ENCODE data around the gene IFNG.
"Not testable (repeated sequence)": the region's sequence is repeated elsewhere in the genome, so short reads cannot be mapped to it uniquely, and the experiment has no call there.

The IFNG gene

GRCh38 chr12:68159681-68160304, at the start of gene IFNG:
Gene IFNG, minus strand, starts transcription at chr12:68159740. Its CDS starts 125 bp downstream, at chr12:68159615.
- no peak for DNase-seq

GRCh38 chr12:68209048-68209728, 49.6 kb upstream of the IFNG start:
- not testable (repeated sequence) for DNase-seq

GRCh38 chr12:68207276-68207675, 47.7 kb upstream of the IFNG start:
- DNase-seq, result no peak

GRCh38 chr12:68206446-68206845, 46.9 kb upstream of the IFNG start:
- DNase-seq, result no peak

GRCh38 chr12:68203460-68203875, 43.9 kb upstream of the IFNG start:
- DNase-seq, result no peak

- no peak for DNase-seq
These were observed 41.3 kb upstream of the IFNG start for GRCh38 chr12:68200854-68201253.

GRCh38 chr12:68199127-68199526, 39.6 kb upstream of the IFNG start:
- no peak for DNase-seq

- no peak for DNase-seq
These were observed 39.1 kb upstream of the IFNG start for GRCh38 chr12:68198507-68199086.

GRCh38 chr12:68190301-68190700, 30.8 kb upstream of the IFNG start:
- no peak for DNase-seq

GRCh38 chr12:68189821-68190242, 30.3 kb upstream of the IFNG start:
- no peak for DNase-seq

- no peak for DNase-seq
These were observed 26.1 kb upstream of the IFNG start for GRCh38 chr12:68185598-68185997.

- peak in 1 of 4 experiments; percentile 22 for DNase-seq
These were observed 21.5 kb upstream of the IFNG start for GRCh38 chr12:68180792-68181744.

GRCh38 chr12:68178774-68179439, 19.4 kb upstream of the IFNG start:
- no peak for DNase-seq

GRCh38 chr12:68178184-68178583, 18.6 kb upstream of the IFNG start:
- no peak for DNase-seq

GRCh38 chr12:68177562-68177961, 18.0 kb upstream of the IFNG start:
- DNase-seq, result no peak

GRCh38 chr12:68176257-68176656, 16.7 kb upstream of the IFNG start:
- no peak for DNase-seq

- DNase-seq, result peak in 3 of 4 experiments; percentile 6 to 42 (median 34)
These were observed 16.1 kb upstream of the IFNG start for GRCh38 chr12:68175557-68176061.

GRCh38 chr12:68174761-68175160, 15.2 kb upstream of the IFNG start:
- not testable (repeated sequence) for DNase-seq

GRCh38 chr12:68173792-68174191, 14.3 kb upstream of the IFNG start:
- DNase-seq, result no peak

GRCh38 chr12:68170726-68171125, 11.2 kb upstream of the IFNG start:
- DNase-seq, result no peak

- DNase-seq, result no peak
These were observed 9.8 kb upstream of the IFNG start for GRCh38 chr12:68169213-68169889.

Measured in activated naive CD4-positive, alpha-beta T cell (primary cell).